Activated gamma-delta T cell (primary cell): Measurements from ENCODE around the gene FRAS1.
"Not testable (repeated sequence)": the region's sequence is repeated elsewhere in the genome, so short reads cannot be mapped to it uniquely, and the experiment has no call there.

ENCODE experiments used
- DNase-seq: peaks from one replicate; lab custom pipeline; 2025; lab: John Stamatoyannopoulos, UW

Gene FRAS1

GRCh38 chr4:78167510-78167909 lies 110.4 kb downstream of the FRAS1 start:
- no peak for DNase-seq

GRCh38 chr4:78168029-78168428 lies 110.9 kb downstream of the FRAS1 start:
- no peak for DNase-seq

GRCh38 chr4:78169728-78170127 lies 112.6 kb downstream of the FRAS1 start:
- no peak for DNase-seq

- DNase-seq = no peak
Measured at GRCh38 chr4:78171482-78171881, 114.4 kb downstream of the FRAS1 start.

GRCh38 chr4:78174891-78175290 lies 117.8 kb downstream of the FRAS1 start:
- no peak for DNase-seq

- no peak for DNase-seq
Measured at GRCh38 chr4:78179196-78179595, 122.1 kb downstream of the FRAS1 start.

GRCh38 chr4:78181681-78182234 lies 124.6 kb downstream of the FRAS1 start:
- not testable (repeated sequence) for DNase-seq

GRCh38 chr4:78184584-78184983 lies 127.5 kb downstream of the FRAS1 start:
- DNase-seq = no peak

- DNase-seq = no peak
Measured at GRCh38 chr4:78185117-78185516, 128.0 kb downstream of the FRAS1 start.

GRCh38 chr4:78186597-78187543 lies 129.7 kb downstream of the FRAS1 start:
- no peak for DNase-seq

- DNase-seq = no peak
Measured at GRCh38 chr4:78190068-78190467, 132.9 kb downstream of the FRAS1 start.

- DNase-seq = no peak
Measured at GRCh38 chr4:78190595-78190994, 133.5 kb downstream of the FRAS1 start.

GRCh38 chr4:78197947-78198346 lies 140.8 kb downstream of the FRAS1 start:
- no peak for DNase-seq

- no peak for DNase-seq
Measured at GRCh38 chr4:78199984-78200383, 142.9 kb downstream of the FRAS1 start.

- DNase-seq = no peak
Measured at GRCh38 chr4:78200949-78201348, 143.8 kb downstream of the FRAS1 start.

GRCh38 chr4:78204176-78204575 lies 147.1 kb downstream of the FRAS1 start:
- no peak for DNase-seq

GRCh38 chr4:78205591-78205990 lies 148.5 kb downstream of the FRAS1 start:
- DNase-seq = no peak

- no peak for DNase-seq
Measured at GRCh38 chr4:78207541-78207940, 150.4 kb downstream of the FRAS1 start.

- DNase-seq = no peak
Measured at GRCh38 chr4:78207951-78208350, 150.8 kb downstream of the FRAS1 start.

GRCh38 chr4:78208896-78209295 lies 151.8 kb downstream of the FRAS1 start:
- not testable (repeated sequence) for DNase-seq

GRCh38 chr4:78210694-78211410 lies 153.7 kb downstream of the FRAS1 start:
- DNase-seq = no peak

GRCh38 chr4:78213218-78213617 lies 156.1 kb downstream of the FRAS1 start:
- DNase-seq = no peak

- DNase-seq = no peak
Measured at GRCh38 chr4:78214078-78214477, 157.0 kb downstream of the FRAS1 start.
